Esophagus squamous epithelium (tissue), 5 donors: ENCODE data around the gene KBTBD4. TPM values are rescaled to one million over a fixed set of nuclear protein-coding genes. Genes with fewer than 3 reads are reported as not detected.

Source experiments
- DNase-seq: peaks from one replicate; lab custom pipeline; 2025; lab: John Stamatoyannopoulos, UW
- H3K27ac ChIP-seq, 4 donors: fragments of 200-600 bp; sonication (generic); one replicate each; pipeline ENCODE4 v1.5.1; 2016 to 2019; ENCODE audit warnings: mild to moderate bottlenecking in 1 of 4
- H3K27me3 ChIP-seq, 4 donors: fragments of 200-600 bp; sonication (generic); 1 replicate in 3 of 4; 2 replicates in 1 of 4; pipeline versions ENCODE4 v1.5.1 to v1.6.0; 2017 to 2021; ENCODE audit warnings: antibody characterized with exemption in 1 of 4
- H3K36me3 ChIP-seq, 3 donors: fragments of 200-600 bp; sonication (generic); one replicate each; pipeline ENCODE4 v1.5.1; 2016 to 2019
- H3K4me1 ChIP-seq, 3 donors: fragments of 200-600 bp; sonication (generic); one replicate each; pipeline ENCODE4 v1.5.1; 2017 to 2019
- H3K4me3 ChIP-seq, 4 donors: fragments of 200-600 bp; sonication (generic); 1 replicate in 3 of 4; 2 replicates in 1 of 4; pipeline ENCODE4 v1.5.1; 2016 to 2019; ENCODE audit warnings: mild to moderate bottlenecking in 2 of 4, moderate library complexity in 1 of 4
- H3K9me3 ChIP-seq, 3 donors: fragments of 200-600 bp; sonication (generic); one replicate each; pipeline ENCODE4 v1.5.1; 2016 to 2019
- CTCF ChIP-seq, 6 experiments: fragments of 450-650 bp in 4 of 6; fragments of 200-600 bp in 2 of 6; sonication (generic) in 2 of 6; IDR thresholded peaks; one replicate each; pipeline ENCODE4 v1.5.1; 2016 to 2019; ENCODE audit warnings: antibody characterized with exemption in 6 of 6, mild to moderate bottlenecking in 4 of 6, moderate library complexity in 4 of 6
- POLR2A ChIP-seq, 4 donors: fragments of 450-650 bp; IDR thresholded peaks; one replicate each; pipeline ENCODE4 v1.6.1; 2017; ENCODE audit warnings: antibody characterized with exemption in 4 of 4, mild to moderate bottlenecking in 4 of 4, moderate library complexity in 3 of 4
- WGBS, 2 donors: methylation state at CpG; one replicate each; pipeline ENCODE4 v1.1.5; 2018; 5-methylcytosine and 5-hydroxymethylcytosine counted together
- intact Hi-C: fragments of 100-400 bp; cut with DNase I; formaldehyde crosslinking; loops from one replicate; pipeline ENCODE4 v1.15.0; 2022
- total RNA-seq, 4 donors: library from RNA; depleted of rRNA; stranded (reverse); fragments of >200 nt; gene quantifications; one replicate each; pipeline ENCODE4 v1.1.0, GENCODE V29; 2016
- donor health status: DM: yes; HTN: yes; CAD: no.

KBTBD4 gene
- total RNA-seq, 4 donors from 2014 or later: 12.4 to 22.7 (median 16.0) TPM

GRCh38 chr11:47595967-47596366 lies 17.2 kb upstream of the KBTBD4 start:
- Histone ChIP-seq H3K27me3 (peaks cover 0 to 54% (median 8%) of the 10 kb centered on the region in 4 donors), H3K9me3 (no peaks in the 10 kb centered on the region), H3K4me3 (no peak overlapping the region), H3K4me1 (peaks cover 6 to 20% (median 7%) of the 10 kb centered on the region in 3 donors), H3K36me3 (no peaks in the 10 kb centered on the region), H3K27ac (no peak overlapping the region)
- no peak for TF ChIP-seq CTCF (IDR thresholded peaks at IDR 0.05)
- TF ChIP-seq POLR2A (IDR thresholded peaks at IDR 0.05): no peak
- no peak for DNase-seq
- intact Hi-C loops: no loop called here
- WGBS, 2 donors: 100% methylated on average over 1 of the region's 1 CpG

- Histone ChIP-seq H3K4me3 (no peak overlapping the region), H3K4me1 (peaks cover 6 to 24% (median 7%) of the 10 kb centered on the region in 3 donors), H3K27me3 (peaks cover 0 to 64% (median 8%) of the 10 kb centered on the region in 4 donors), H3K9me3 (peaks cover 0 to 4% (median 0%) of the 10 kb centered on the region in 3 donors), H3K27ac (no peak overlapping the region), H3K36me3 (no peaks in the 10 kb centered on the region)
- DNase-seq: no peak
- WGBS, 2 donors: 79 to 95% methylated on average over 3 to 5 of the region's 7 CpGs
- intact Hi-C loops: no loop called here
- TF ChIP-seq CTCF (IDR thresholded peaks at IDR 0.05): no peak
- no peak for TF ChIP-seq POLR2A (IDR thresholded peaks at IDR 0.05)
Observed at GRCh38 chr11:47595029-47595428, 16.3 kb upstream of the KBTBD4 start.

DNA sequence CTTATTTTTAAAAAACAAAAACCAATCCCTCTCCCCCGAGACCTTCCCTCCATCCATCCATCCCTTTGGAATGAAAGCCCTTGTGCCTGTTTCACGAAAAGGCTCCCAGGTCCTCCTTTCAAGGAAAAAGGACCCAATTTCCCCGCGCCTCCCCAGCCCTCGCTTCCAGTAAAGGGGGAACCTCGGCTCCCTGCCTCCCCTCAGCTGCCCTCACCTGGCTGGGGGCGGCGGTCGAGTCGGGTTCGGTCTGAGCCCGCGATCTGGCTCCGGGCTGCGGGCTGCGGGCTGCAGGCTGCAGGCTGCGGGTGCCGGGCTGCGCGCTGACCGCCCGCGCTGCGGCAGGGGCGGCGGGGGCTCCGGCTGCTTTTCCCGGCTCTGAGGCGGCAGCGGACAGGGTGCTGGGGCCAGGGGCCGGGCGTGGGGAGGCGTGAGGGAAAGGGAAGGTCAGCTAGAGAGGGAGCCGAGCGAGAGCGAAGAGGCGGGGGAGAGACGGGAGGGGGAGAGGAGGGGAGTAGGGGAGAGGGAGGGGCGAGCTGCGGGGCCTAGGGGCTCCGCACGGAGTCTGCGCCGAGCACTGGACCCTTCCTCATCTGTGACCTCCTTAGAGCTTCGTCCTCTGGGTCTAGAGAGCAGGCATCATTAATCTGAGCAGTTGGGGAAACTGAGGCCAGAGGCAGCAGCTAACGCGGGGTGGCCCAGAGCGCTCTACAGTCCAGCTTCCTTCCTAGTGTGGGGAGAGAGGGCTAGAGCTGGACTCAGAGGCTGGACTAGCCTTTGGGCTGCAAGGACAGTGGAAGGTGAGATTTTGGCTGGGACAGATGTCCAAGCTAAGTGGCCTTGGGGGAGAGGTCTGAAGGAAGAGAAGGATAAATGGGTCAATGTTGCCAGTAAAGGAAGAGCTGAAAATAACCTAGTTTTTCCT lies 15.4 kb upstream of the KBTBD4 start, which contains the start of gene C1QTNF4:
C1QTNF4 (minus strand) TSS at position 478 of the 922 bp plus-strand sequence. CDS start 3,601 bp downstream, outside the sequence.
- TF ChIP-seq CTCF (IDR thresholded peaks at IDR 0.05) (no peak), POLR2A (IDR thresholded peaks at IDR 0.05) (no peak)

GRCh38 chr11:47593492-47593933 lies 14.7 kb upstream of the KBTBD4 start:
- no peak overlapping the region for H3K27ac ChIP-seq
- peaks cover 0 to 76% (median 8%) of the 10 kb centered on the region in 4 donors for H3K27me3 ChIP-seq
- intact Hi-C loops: no loop called here
- DNase-seq: no peak
- no peaks in the 10 kb centered on the region for H3K36me3 ChIP-seq
- 10 to 29% methylated on average over 4 to 6 of the region's 6 CpGs for WGBS, 2 donors
- H3K4me1 ChIP-seq: peaks cover 6 to 30% (median 7%) of the 10 kb centered on the region in 3 donors
- H3K4me3 ChIP-seq: peak overlapping the region in 2 of 4 donors; percentile 35 to 57
- peaks cover 0 to 4% (median 0%) of the 10 kb centered on the region in 3 donors for H3K9me3 ChIP-seq
- TF ChIP-seq POLR2A (IDR thresholded peaks at IDR 0.05): no peak
- no peak for TF ChIP-seq CTCF (IDR thresholded peaks at IDR 0.05)

More for the DNA sequence above, 15.4 kb upstream of the KBTBD4 start, which contains the start of gene C1QTNF4:
- Histone ChIP-seq H3K27ac (no peak within 1 kb of the TSS), H3K4me1 (peaks cover 6 to 29% (median 7%) of the 10 kb centered on the region in 3 donors), H3K9me3 (peaks cover 0 to 4% (median 0%) of the 10 kb centered on the region in 3 donors), H3K27me3 (peaks cover 0 to 72% (median 8%) of the 10 kb centered on the region in 4 donors), H3K4me3 (peak within 1 kb of the TSS in 2 of 4 donors; percentile 35 to 57), H3K36me3 (no peaks in the 10 kb centered on the region)
- intact Hi-C loops: no loop called here
- 8 to 15% methylated on average over 15 to 19 of the region's 48 CpGs for WGBS, 2 donors
- DNase-seq: no peak

DNA sequence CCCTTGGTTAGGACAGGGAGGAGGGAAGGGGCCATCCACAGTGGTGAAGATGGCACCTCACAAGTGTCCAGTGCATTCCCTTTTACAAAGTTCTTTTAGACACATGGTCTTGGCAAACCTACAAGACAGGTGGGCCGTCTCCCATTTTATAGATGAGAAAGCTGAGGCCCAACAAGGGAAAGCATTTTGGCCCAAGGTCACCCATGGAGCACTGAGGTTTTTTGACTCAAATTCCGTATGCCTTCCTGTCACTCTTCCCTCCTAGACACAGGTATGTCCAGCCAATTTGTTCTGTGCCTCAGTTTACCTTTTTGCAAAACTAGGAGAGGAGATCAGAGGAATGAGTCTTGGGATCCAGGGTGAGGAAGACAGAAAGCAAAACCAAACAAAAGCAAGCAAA lies 14.2 kb upstream of the KBTBD4 start:
- intact Hi-C loops: no loop called here
- TF ChIP-seq POLR2A (IDR thresholded peaks at IDR 0.05): no peak
- TF ChIP-seq CTCF (IDR thresholded peaks at IDR 0.05): no peak
- Histone ChIP-seq H3K9me3 (peaks cover 0 to 4% (median 0%) of the 10 kb centered on the region in 3 donors), H3K4me3 (no peak overlapping the region), H3K27ac (no peak overlapping the region), H3K4me1 (peaks cover 6 to 30% (median 7%) of the 10 kb centered on the region in 3 donors), H3K27me3 (peaks cover 0 to 76% (median 8%) of the 10 kb centered on the region in 4 donors), H3K36me3 (no peaks in the 10 kb centered on the region)
- DNase-seq: no peak
- 52 to 61% methylated on average over 2 of the region's 2 CpGs for WGBS, 2 donors
